ENCODE results near the gene DDAH2.

Gene DDAH2

DNA sequence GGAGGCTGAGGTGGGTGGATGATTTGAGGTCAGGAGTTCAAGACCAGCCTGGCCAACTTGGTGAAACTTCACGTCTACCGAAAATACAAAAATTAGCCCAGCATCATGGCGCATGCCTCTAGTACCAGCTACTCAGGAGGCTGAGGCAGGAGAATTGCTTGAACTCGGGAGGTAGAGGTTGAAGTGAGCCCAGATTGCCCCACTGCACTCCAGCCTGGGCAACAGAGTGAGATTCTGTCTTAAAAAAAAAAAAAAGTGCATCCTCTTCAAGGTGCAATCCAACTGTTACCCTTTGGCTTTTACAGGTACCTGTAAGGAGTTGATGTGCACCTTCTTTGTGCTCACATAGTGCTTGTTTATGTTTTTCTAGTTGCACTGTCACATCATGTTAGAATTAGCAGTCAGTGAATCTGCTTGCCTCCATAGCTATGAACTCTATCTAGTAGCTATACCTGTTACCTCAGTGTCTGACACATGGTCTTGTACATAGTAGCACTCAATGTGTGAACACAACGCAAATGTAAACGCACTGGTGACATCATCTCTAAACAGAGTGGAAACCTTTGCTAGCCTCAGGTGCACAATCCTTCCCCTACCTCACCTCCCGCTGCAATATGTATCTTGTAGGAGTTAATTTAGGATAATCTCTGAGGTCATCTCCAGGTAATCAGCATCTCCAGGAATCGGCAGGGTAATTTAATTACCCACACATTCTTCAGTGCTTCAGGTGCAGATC is 20.4 kb upstream of the DDAH2 start:
- Histone ChIP-seq H3K36me3 (ENCODE audit: control insufficient read depth, insufficient read depth, low read length) (no peaks in the 10 kb centered on the region), H3K4me1 (no peaks in the 10 kb centered on the region), H3K9me3 (ENCODE audit: control insufficient read depth, low read length) (no peaks in the 10 kb centered on the region), H3K27me3 (ENCODE audit: control insufficient read depth, insufficient read depth, low read length) (no peaks in the 10 kb centered on the region), H2AFZ (no peak overlapping the region), H3K9ac (no peak overlapping the region), H3K27ac (no peak overlapping the region), H3K4me2 (ENCODE audit: low read length) (no peak overlapping the region), H3K4me3 (ENCODE audit: low read depth, low read length) (no peak overlapping the region), H3K79me2 (no peaks in the 10 kb centered on the region)
- TF ChIP-seq, protein P1, sequence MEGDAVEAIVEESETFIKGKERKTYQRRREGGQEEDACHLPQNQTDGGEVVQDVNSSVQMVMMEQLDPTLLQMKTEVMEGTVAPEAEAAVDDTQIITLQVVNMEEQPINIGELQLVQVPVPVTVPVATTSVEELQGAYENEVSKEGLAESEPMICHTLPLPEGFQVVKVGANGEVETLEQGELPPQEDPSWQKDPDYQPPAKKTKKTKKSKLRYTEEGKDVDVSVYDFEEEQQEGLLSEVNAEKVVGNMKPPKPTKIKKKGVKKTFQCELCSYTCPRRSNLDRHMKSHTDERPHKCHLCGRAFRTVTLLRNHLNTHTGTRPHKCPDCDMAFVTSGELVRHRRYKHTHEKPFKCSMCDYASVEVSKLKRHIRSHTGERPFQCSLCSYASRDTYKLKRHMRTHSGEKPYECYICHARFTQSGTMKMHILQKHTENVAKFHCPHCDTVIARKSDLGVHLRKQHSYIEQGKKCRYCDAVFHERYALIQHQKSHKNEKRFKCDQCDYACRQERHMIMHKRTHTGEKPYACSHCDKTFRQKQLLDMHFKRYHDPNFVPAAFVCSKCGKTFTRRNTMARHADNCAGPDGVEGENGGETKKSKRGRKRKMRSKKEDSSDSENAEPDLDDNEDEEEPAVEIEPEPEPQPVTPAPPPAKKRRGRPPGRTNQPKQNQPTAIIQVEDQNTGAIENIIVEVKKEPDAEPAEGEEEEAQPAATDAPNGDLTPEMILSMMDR (IDR thresholded peaks at IDR 0.05) = no peak

DNA sequence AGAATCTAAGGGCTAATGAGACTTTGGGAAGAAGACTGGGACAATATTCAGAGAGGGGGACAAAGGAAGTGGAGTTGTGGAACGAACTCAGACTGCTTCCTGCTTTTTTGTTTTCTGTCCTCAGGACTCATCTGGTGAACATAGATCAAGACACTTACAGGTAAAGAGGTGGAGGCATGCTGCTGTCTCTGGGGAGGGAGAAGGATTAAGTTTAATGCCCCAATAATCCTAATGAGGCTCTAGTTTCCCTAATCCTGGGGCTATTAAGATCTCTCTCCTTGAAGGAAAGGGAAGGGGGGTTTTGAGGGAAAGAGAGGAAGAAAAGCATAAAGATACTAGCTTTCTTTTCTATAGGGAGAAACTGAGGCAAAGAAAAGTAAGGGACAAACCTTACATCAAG is 15.3 kb upstream of the DDAH2 start:
- Histone ChIP-seq H3K36me3 (ENCODE audit: control insufficient read depth, insufficient read depth, low read length) (no peaks in the 10 kb centered on the region), H3K9me3 (ENCODE audit: control insufficient read depth, low read length) (no peaks in the 10 kb centered on the region)
- TF ChIP-seq, protein P1 (IDR thresholded peaks at IDR 0.05) = no peak

DNA sequence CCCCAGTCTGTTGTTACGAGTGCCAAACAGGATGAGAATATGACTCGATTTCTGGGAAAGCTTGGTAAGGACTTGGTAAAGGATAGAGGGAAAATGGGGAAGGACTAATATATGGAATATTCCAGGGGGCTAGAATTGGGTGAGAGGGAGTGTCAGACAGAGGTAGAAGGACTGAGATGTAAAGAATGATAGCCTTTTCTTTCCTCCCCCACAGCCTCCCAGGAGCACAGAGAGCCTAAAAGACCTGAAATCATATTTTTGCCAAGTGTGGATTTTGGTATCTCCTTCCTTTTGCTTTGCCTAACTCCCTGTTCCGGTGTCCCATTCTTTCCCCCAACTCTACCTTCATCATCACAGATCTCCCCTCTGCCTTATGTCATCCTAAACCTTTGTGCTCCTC is 13.8 kb upstream of the DDAH2 start:
- TF ChIP-seq, protein P1 (IDR thresholded peaks at IDR 0.05) = no peak
- no peak overlapping the region for H3K4me2 ChIP-seq (ENCODE audit: low read length)

More for the DNA sequence above, 15.3 kb upstream of the DDAH2 start:
- Histone ChIP-seq H3K79me2 (no peaks in the 10 kb centered on the region), H3K4me1 (peaks cover under 1% of the 10 kb centered on the region), H3K4me3 (ENCODE audit: low read depth, low read length) (no peak overlapping the region), H3K4me2 (ENCODE audit: low read length) (no peak overlapping the region), H3K27me3 (ENCODE audit: control insufficient read depth, insufficient read depth, low read length) (no peaks in the 10 kb centered on the region), H3K27ac (no peak overlapping the region), H2AFZ (no peak overlapping the region), H3K9ac (no peak overlapping the region)

DNA sequence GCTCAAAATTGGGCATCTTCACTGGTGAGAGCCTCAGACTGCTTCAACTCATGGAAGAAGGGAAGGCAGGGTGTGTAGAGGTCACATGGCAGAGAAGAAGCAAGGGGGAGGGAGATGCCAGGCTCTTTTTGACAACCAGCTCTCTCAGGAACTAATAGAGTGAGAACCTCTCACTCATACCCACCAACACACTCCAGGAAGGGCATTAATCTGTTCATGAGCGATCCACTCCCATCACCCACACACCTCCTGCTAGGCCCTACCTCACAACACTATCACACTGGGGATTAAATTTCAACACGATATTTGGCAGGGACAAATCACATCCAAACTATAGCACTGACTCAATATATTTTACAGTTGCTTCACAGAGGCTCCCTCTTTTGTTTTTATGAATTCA is 12.7 kb upstream of the DDAH2 start:
- H3K27me3 ChIP-seq (ENCODE audit: control insufficient read depth, insufficient read depth, low read length) = no peaks in the 10 kb centered on the region
- H3K36me3 ChIP-seq (ENCODE audit: control insufficient read depth, insufficient read depth, low read length) = no peaks in the 10 kb centered on the region
- H3K9ac ChIP-seq = no peak overlapping the region
- H3K4me2 ChIP-seq (ENCODE audit: low read length) = no peak overlapping the region
- no peaks in the 10 kb centered on the region for H3K79me2 ChIP-seq
- H3K9me3 ChIP-seq (ENCODE audit: control insufficient read depth, low read length) = no peaks in the 10 kb centered on the region
- peaks cover 4% of the 10 kb centered on the region for H3K4me1 ChIP-seq
- no peak overlapping the region for H3K4me3 ChIP-seq (ENCODE audit: low read depth, low read length)
- no peak overlapping the region for H3K27ac ChIP-seq
- no peak overlapping the region for H2AFZ ChIP-seq
- TF ChIP-seq, protein P1 (IDR thresholded peaks at IDR 0.05) = no peak

More for the DNA sequence above, 13.8 kb upstream of the DDAH2 start:
- Histone ChIP-seq H3K27me3 (ENCODE audit: control insufficient read depth, insufficient read depth, low read length) (no peaks in the 10 kb centered on the region), H3K79me2 (no peaks in the 10 kb centered on the region), H3K4me1 (peaks cover 4% of the 10 kb centered on the region), H3K36me3 (ENCODE audit: control insufficient read depth, insufficient read depth, low read length) (no peaks in the 10 kb centered on the region), H3K27ac (no peak overlapping the region), H3K4me3 (ENCODE audit: low read depth, low read length) (no peak overlapping the region), H3K9ac (no peak overlapping the region), H3K9me3 (ENCODE audit: control insufficient read depth, low read length) (no peaks in the 10 kb centered on the region), H2AFZ (no peak overlapping the region)
